K562 (cell line): ENCODE measurements around the gene ELFN2. TPM values are rescaled to one million over a fixed set of nuclear protein-coding genes. Genes with fewer than 3 reads are reported as not detected.

Source experiments
- ATAC-seq: fragments of 200-7000 bp; cut with Tn5 transposase; 3 replicates; pipeline ENCODE4 v1.9.1; 2020; ENCODE audit warnings: moderate library complexity
- BruUV-seq: library from RNA; stranded (reverse); fragments of 400-500 nt; replicated peaks from 2 replicates; lab custom pipeline; 2021; lab: Mats Ljungman, UMichigan
- CTCF ChIA-PET: fragments of 300-600 bp; formaldehyde crosslinking; extraction: SDS; loops from one replicate; lab custom pipeline; 2021; ENCODE audit warnings: low intra/inter-chr PET ratio; lab: Yijun Ruan, JAX
- POLR2A ChIA-PET: fragments of 300-600, 350-650 bp; sonication (Branson Sonifier 250); formaldehyde crosslinking; extraction: SDS; loops from one replicate; lab custom pipeline; 2021; ENCODE audit warnings: antibody characterized with exemption, inconsistent platforms; lab: Yijun Ruan, JAX
- DNase-seq, 4 experiments: peaks; one replicate each; pipeline versions ENCODE4 v3.0.0 to v3.0.0-alpha.2; 2011 to 2018; ENCODE audit warnings: low spot score in 3 of 4, mixed read lengths in 3 of 4; ENCODE audit errors: extremely low read depth in 1 of 4
- FAIRE-seq: peaks from 2 replicates; lab custom pipeline; 2011; peaks lifted over from hg19 to GRCh38; lab: Jason Lieb, UNC
- H2AFZ ChIP-seq: 2 replicates; pipeline ENCODE4 v1.6.0; 2011; ENCODE audit warnings: low read depth, low read length, control low read depth, inconsistent platforms
- H3K27ac ChIP-seq: fragments of 200-600 bp; 3 replicates; pipeline ENCODE4 v1.8.0; 2011; ENCODE audit warnings: low read depth, mild to moderate bottlenecking, control low read depth, inconsistent platforms, low read length, moderate library complexity, mixed read lengths; ENCODE audit errors: extremely low read depth
- H3K27me3 ChIP-seq, 2 experiments: fragments of 300-600 bp in 1 of 2; 2 replicates in 1 of 2; 3 replicates in 1 of 2; pipeline versions ENCODE4 v1.6.0 to v1.8.0; 2011; ENCODE audit warnings: inconsistent platforms in 2 of 2, low read length in 2 of 2, mild to moderate bottlenecking in 1 of 2, mixed read lengths in 1 of 2, moderate library complexity in 1 of 2; ENCODE audit not compliant: control insufficient read depth in 2 of 2, insufficient read depth in 2 of 2
- H3K36me3 ChIP-seq: fragments of 300-600 bp; 3 replicates; pipeline ENCODE4 v1.8.0; 2011; ENCODE audit warnings: mild to moderate bottlenecking, low read length, inconsistent platforms; ENCODE audit not compliant: control insufficient read depth, insufficient read depth
- H3K4me1 ChIP-seq, 2 experiments: fragments of 200-600 bp in 1 of 2; replicated peaks in 1 of 2; 2 replicates in 1 of 2; 3 replicates in 1 of 2; pipeline versions ENCODE4 v1.5.1 to v1.8.0; 2011; ENCODE audit warnings: inconsistent platforms in 2 of 2, low read length in 2 of 2, mild to moderate bottlenecking in 1 of 2, mixed read lengths in 1 of 2, moderate library complexity in 1 of 2; ENCODE audit not compliant: control insufficient read depth in 2 of 2, insufficient read depth in 2 of 2
- H3K4me2 ChIP-seq: 2 replicates; pipeline ENCODE4 v1.6.1; 2011; ENCODE audit warnings: low read length, control low read depth, inconsistent platforms, mixed read lengths; ENCODE audit not compliant: insufficient read depth
- H3K4me3 ChIP-seq: fragments of 200-600 bp; sonication (generic), shearing (Covaris generic); 2 replicates; pipeline ENCODE4 v1.5.1; 2016; ENCODE audit warnings: control low read depth, inconsistent platforms
- H3K79me2 ChIP-seq: fragments of 200-600 bp; 3 replicates; pipeline ENCODE4 v1.8.0; 2011; ENCODE audit warnings: low read length, inconsistent platforms; ENCODE audit not compliant: control insufficient read depth, insufficient read depth
- H3K9ac ChIP-seq, 2 experiments: 2 replicates each; pipeline versions ENCODE4 v1.6.0 to v1.6.1; 2011; ENCODE audit warnings: low read depth in 2 of 2, low read length in 2 of 2, control low read depth in 1 of 2, inconsistent platforms in 1 of 2, mild to moderate bottlenecking in 1 of 2, mixed read lengths in 1 of 2; ENCODE audit not compliant: insufficient read depth in 1 of 2
- H3K9me1 ChIP-seq: one replicate; pipeline ENCODE4 v1.6.0; 2011; ENCODE audit warnings: inconsistent platforms, mild to moderate bottlenecking, low read length, moderate library complexity; ENCODE audit not compliant: control insufficient read depth, insufficient read depth
- H3K9me3 ChIP-seq: replicated peaks from 2 replicates; pipeline ENCODE4 v1.5.1; 2011; ENCODE audit warnings: low read depth, low read length, inconsistent platforms; ENCODE audit not compliant: control insufficient read depth, insufficient read depth
- H4K20me1 ChIP-seq: replicated peaks from 2 replicates; pipeline ENCODE4 v1.6.1; 2011; ENCODE audit warnings: low read length, inconsistent platforms, mixed read lengths; ENCODE audit not compliant: control insufficient read depth, insufficient read depth
- EGR1 ChIP-seq: fragments of 450-650 bp; conservative IDR thresholded peaks from 2 replicates; pipeline ENCODE4 v1.6.1; 2017; ENCODE audit warnings: mild to moderate bottlenecking
- ETV1 ChIP-seq: fragments of 450-650 bp; conservative IDR thresholded peaks from 2 replicates; pipeline ENCODE4 v1.6.1; 2016; ENCODE audit warnings: missing genetic modification characterization, control low read depth, low read depth, missing compliant biosample characterization
- NFYB ChIP-seq: IDR thresholded peaks from 2 replicates; pipeline ENCODE4 v1.6.1; 2011; ENCODE audit warnings: mild to moderate bottlenecking, moderate library complexity; ENCODE audit not compliant: insufficient read length; ENCODE audit errors: extremely low read depth
- NKRF ChIP-seq: fragments of 450-650 bp; IDR thresholded peaks from 2 replicates; pipeline ENCODE4 v1.6.1; 2016; ENCODE audit warnings: borderline replicate concordance
- OTX1 ChIP-seq: fragments of 450-650 bp; formaldehyde crosslinking; IDR thresholded peaks from 2 replicates; pipeline ENCODE4 v1.4.0; 2022; ENCODE audit warnings: mild to moderate bottlenecking
- PHB ChIP-seq: fragments of 250-450 bp; sonication (Bioruptor Pico); IDR thresholded peaks from 2 replicates; pipeline ENCODE4 v1.5.0; 2021
- PHB2 ChIP-seq: fragments of 450-650 bp; IDR thresholded peaks from 2 replicates; pipeline ENCODE4 v1.6.1; 2017; ENCODE audit warnings: low read depth
- PTRF ChIP-seq: fragments of 450-650 bp; IDR thresholded peaks from 2 replicates; pipeline ENCODE4 v1.6.1; 2016; ENCODE audit warnings: mild to moderate bottlenecking, missing genetic modification characterization, missing compliant biosample characterization
- RFX5 ChIP-seq: IDR thresholded peaks from 2 replicates; pipeline ENCODE4 v1.6.1; 2011; ENCODE audit warnings: low read depth, mild to moderate bottlenecking, improper control_type of control experiment, low read length
- SIX5 ChIP-seq, 2 experiments: IDR thresholded peaks; 2 replicates each; pipeline ENCODE4 v1.6.1; 2011; ENCODE audit warnings: low read length in 2 of 2, borderline replicate concordance in 1 of 2, low read depth in 1 of 2, mild to moderate bottlenecking in 1 of 2, moderate library complexity in 1 of 2; ENCODE audit not compliant: insufficient read depth in 1 of 2
- SMAD2 ChIP-seq: fragments of 150-350 bp; IDR thresholded peaks from 2 replicates; pipeline ENCODE4 v1.6.1; 2014; ENCODE audit warnings: low read depth, mild to moderate bottlenecking, low read length
- STAT5B ChIP-seq: fragments of 250-450 bp; sonication (Bioruptor Pico); IDR thresholded peaks from 2 replicates; pipeline ENCODE4 v1.8.0; 2021; ENCODE audit warnings: mild to moderate bottlenecking, inconsistent platforms
- THRA ChIP-seq: fragments of 450-650 bp; IDR thresholded peaks from 2 replicates; pipeline ENCODE4 v1.6.1; 2017; ENCODE audit warnings: mild to moderate bottlenecking, moderate library complexity
- ZNF133 ChIP-seq: fragments of 250-450 bp; sonication (Bioruptor Pico); IDR thresholded peaks from 2 replicates; pipeline ENCODE4 v1.4.0; 2020; ENCODE audit warnings: mild to moderate bottlenecking
- ZNF583 ChIP-seq: fragments of 250-450 bp; sonication (Bioruptor Pico); IDR thresholded peaks from 2 replicates; pipeline ENCODE4 v1.4.0; 2020
- WGBS: fragments of 100-300 bp; shearing (Covaris generic); methylation state at CpG from one replicate; pipeline ENCODE4 v1.1.6; 2016; ENCODE audit warnings: low coverage, mixed read lengths; ENCODE audit not compliant: insufficient coverage; ENCODE audit errors: missing lambda C conversion rate; 5-methylcytosine and 5-hydroxymethylcytosine counted together
- in situ Hi-C: fragments of 300-500 bp; cut with MboI; formaldehyde crosslinking; loops from 4 replicates; pipeline ENCODE4 v1.15.0; 2018; ENCODE audit warnings: inconsistent platforms, mixed read lengths
- intact Hi-C: fragments of 100-400 bp; cut with micrococcal nuclease; formaldehyde crosslinking; loops from 2 replicates; pipeline ENCODE4 v1.14.2; 2022
- polyA plus RNA-seq, 8 experiments: library from polyadenylated mRNA; depleted of rRNA in 4 of 8; stranded (reverse) in 5 of 8; unstranded in 3 of 8; fragments of >200 nt; fragmentation: Nextera tagmentation in 2 of 8; fragmentation: Illumina TruSeq in 1 of 8; extraction: Ambion mirVana in 2 of 8; extraction: Trizol in 1 of 8; gene quantifications; 2 replicates each; pipeline versions ENCODE4 v1.2.1 to v1.2.3, GENCODE V29; 2011 to 2014; ENCODE audit warnings: inconsistent platforms in 1 of 8, missing spikeins in 1 of 8
- total RNA-seq, 7 experiments: library from RNA; depleted of rRNA in 6 of 7; stranded (reverse); fragments of >200 nt in 6 of 7; fragmentation: Illumina TruSeq in 2 of 7; extraction: Trizol in 2 of 7; gene quantifications; 2 replicates each; pipeline versions ENCODE4 v1.2.1 to v1.2.3, GENCODE V29; 2011 to 2021; ENCODE audit warnings: low replicate concordance in 1 of 7

Gene ELFN2
- total and polyA plus RNA-seq, 9 of the 15 experiments (the other 6 are each of a cell fraction or from before 2014, with no cell fraction given), result not detected

- BruUV-seq, result no TSS peak
- in situ Hi-C loops, result no loop called here
- CTCF ChIA-PET, result no interaction called here
- Histone ChIP-seq H2AFZ (no peak overlapping the region), H4K20me1 (peaks cover 1% of the 10 kb centered on the region), H3K9me1 (no peaks in the 10 kb centered on the region), H3K79me2 (no peaks in the 10 kb centered on the region), H3K4me2 (no peak overlapping the region), H3K27me3 (peaks cover 7 to 43% of the 10 kb centered on the region in 2 experiments; a peak in 4 of 5 replicates), H3K9me3 (no peaks in the 10 kb centered on the region), H3K4me1 (no peaks in the 10 kb centered on the region), H3K9ac (no peak overlapping the region), H3K27ac (no peak overlapping the region), H3K4me3 (no peak overlapping the region), H3K36me3 (no peaks in the 10 kb centered on the region)
- FAIRE-seq, result no peak
- WGBS, result 4% methylated on average over 8 of the region's 11 CpGs
- intact Hi-C loops, result no loop called here
- POLR2A ChIA-PET, result no interaction called here
- DNase-seq, result no peak
- no peak for ATAC-seq
- no peak for TF ChIP-seq SMAD2
Observed at GRCh38 chr22:37433786-37434185, 6.5 kb upstream of the ELFN2 start.

GRCh38 chr22:37432708-37433054 is 5.4 kb upstream of the ELFN2 start:
- in situ Hi-C loops (no loop called here), intact Hi-C loops (no loop called here)
- no peak overlapping the region for H3K4me2 ChIP-seq

More at GRCh38 chr22:37432708-37433054, 5.4 kb upstream of the ELFN2 start:
- no peak overlapping the region for H3K4me3 ChIP-seq
- 39% methylated on average over 2 of the region's 3 CpGs for WGBS
- DNase-seq, result no peak
- no peaks in the 10 kb centered on the region for H3K79me2 ChIP-seq
- no peaks in the 10 kb centered on the region for H3K36me3 ChIP-seq
- no peak overlapping the region for H2AFZ ChIP-seq
- ChIA-PET CTCF (interaction anchor here (0.6 to 0.7 kb wide), 2 partner anchors 13 to 1224 kb away, joined by 3 to 4 read pairs; no protein-coding TSS in a partner anchor), POLR2A (no interaction called here)
- no peak for FAIRE-seq
- H4K20me1 ChIP-seq, result peaks cover 6% of the 10 kb centered on the region
- ATAC-seq, result no peak
- no peaks in the 10 kb centered on the region for H3K9me1 ChIP-seq
- TF ChIP-seq NKRF (no peak), ETV1 (tag) (no peak), THRA (no peak), NFYB (no peak), OTX1 (CRISPR knock-in tag) (no peak), PTRF (no peak), PHB (CRISPR knock-in tag) (no peak), ZNF583 (CRISPR knock-in tag) (no peak), EGR1 (no peak), STAT5B (no peak), ZNF133 (no peak), PHB2 (no peak), RFX5 (no peak), SIX5 (IDR thresholded peaks at IDR 0.05; ENCODE audit: borderline replicate concordance in 1 of 2, insufficient read depth in 1 of 2, low read depth in 1 of 2, low read length in 2 of 2) (no peak)
- no peak overlapping the region for H3K27ac ChIP-seq
- no TSS peak for BruUV-seq
- no peaks in the 10 kb centered on the region for H3K9me3 ChIP-seq
- no peak overlapping the region for H3K9ac ChIP-seq
- peaks cover 0 to 3% of the 10 kb centered on the region in 2 experiments; a peak in 1 of 5 replicates for H3K4me1 ChIP-seq
- H3K27me3 ChIP-seq, result peaks cover 7 to 49% of the 10 kb centered on the region in 2 experiments; a peak in 4 of 5 replicates
